Activated CD4-positive, alpha-beta T cell treated with anti-CD3 and anti-CD28 coated beads for 4 hours (primary cell): ENCODE results near the gene GLRX.
A peak's percentile ranks its signal among the peaks of the same experiment; 100 is the strongest.

Experiments used
- DNase-seq, 2 donors: peaks; one replicate each; pipeline ENCODE4 v3.0.0-alpha.2; 2020

The GLRX gene

DNA sequence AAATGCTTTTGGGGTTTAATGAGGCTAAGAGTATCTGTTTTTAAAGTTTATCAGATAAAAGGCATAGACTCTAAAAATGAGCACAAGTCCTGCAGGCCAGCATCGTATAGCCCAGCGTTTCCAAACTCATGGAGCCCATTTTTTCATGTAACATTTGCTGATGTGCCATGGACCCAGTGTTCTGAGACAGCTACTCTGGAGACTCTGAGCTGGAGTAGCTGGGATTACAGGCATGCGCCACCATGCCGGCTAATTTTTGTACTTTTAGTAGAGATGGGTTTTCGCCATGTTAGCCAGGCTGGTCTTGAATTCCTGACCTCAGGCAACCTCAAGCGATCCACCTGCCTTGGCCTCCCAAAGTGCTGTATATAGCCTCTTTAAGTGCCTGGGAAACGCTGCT, 15.8 kb downstream of the GLRX start:
- no peak for DNase-seq

DNA sequence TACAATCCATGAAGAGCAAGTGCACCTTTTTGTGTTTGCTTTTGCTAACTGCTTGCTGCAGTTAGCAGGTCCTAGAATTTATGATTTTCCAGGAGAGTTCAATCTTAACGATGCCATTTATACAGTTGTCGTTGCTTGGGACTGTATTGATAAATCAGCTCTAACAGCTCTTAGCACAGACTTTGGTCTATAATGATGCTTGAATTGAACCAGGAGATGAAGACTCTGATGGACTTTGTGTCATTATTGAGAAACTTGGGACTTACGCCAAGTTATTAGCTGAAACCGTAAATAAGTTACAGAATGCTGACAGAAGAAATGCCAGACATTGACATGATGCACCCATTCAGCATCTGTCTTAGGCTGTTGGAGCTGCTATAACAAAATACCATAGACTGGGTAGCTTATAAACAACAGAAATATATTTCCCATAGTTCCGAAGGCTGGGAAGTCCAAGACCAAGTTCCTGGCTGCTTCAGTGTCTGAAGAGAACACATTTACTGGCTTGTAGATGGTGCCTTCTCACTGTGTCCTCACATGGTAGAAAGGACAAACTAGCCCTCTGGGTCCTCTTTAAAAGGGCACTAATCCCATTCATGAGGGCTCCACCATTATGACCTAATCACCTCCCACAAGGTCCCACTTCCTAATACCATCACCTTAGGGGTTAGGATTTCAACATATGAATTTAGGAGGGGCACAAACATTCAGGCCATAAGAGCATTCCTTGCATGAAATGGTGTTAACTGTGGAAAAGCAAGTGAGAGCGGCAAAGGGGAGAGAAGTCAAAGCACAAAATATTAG, 17.6 kb downstream of the GLRX start:
- DNase-seq = no peak

DNA sequence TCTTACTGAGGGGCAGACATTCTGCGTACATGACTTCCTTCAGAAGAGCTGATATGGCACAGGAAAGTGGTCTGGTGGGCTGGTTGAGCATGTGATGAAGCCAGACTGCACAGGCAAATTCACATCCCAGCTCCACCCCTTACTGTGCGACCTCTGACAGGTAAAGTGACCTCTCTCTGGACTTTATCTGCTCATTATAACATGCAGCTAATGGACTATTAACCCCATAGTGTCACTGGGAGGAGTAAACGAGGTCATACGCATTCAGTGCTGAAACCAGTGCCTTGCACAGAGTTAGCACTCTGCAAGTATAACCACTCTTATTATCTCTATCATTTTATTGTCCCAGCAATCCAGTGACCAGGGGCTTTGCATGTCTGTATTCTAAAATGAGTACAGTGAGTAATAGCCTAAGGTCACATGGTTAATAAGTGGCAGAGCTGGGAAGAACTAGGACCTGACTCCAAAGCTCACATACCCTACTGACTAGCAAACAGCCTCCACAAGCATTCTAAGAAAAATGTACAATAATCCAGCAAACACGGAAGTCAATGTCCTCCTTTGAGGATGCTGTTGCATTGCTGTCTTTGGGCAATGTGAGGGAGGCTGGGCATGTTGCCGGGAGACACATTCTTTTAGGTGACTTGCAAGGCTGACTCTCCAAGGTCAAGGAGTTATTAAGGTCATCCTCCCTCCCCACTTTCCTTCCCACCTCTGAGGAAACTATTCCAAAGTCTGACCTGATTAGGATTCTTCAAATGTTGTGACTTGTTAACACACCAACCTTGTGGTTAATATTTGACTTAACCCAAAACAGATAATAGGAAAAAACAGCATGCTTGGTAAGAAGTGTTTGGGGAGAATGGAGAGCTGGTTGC, 19.0 kb downstream of the GLRX start:
- no peak for DNase-seq

DNA sequence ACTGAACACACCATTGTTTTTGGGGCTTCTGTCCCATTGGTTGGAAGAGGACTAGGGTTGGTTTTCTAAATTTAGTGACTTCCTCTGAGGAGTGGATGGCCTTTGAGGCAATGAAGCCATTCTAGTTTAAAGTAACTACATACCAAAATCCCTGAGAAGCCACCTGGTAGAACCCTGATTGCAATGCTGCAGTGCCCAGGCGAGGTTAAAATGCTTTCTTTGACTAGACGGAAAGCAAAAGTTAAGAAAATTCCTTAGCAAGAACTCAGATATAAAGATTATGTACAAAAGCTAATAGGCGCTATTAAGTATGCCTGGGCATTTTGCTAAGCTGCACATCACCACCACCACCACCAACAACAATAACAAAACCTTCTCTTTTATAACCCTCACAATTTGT, 20.6 kb downstream of the GLRX start:
- DNase-seq = no peak

DNA sequence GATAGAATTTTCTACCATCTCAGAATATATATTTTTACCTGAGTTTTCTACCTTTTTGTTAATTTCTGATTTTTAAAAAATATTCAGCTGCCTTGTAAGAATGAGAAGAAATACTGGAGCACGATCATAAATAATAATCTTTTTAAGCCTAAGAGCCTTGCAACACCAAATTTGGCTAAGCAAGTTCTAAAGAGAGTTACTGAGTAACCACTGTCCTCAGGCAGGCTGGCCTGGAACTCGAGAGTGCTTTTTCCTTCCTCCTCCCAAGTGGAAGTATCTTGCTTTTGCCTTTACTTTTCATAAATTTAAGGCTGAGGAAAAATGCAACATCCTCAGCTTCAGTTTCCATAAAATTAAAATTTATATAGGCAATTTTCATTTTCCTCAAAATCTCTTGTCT, 21.0 kb downstream of the GLRX start:
- DNase-seq = no peak

GRCh38 chr5:95800553-95800952, 22.0 kb downstream of the GLRX start:
- no peak for DNase-seq

GRCh38 chr5:95799191-95799835, 23.2 kb downstream of the GLRX start:
- DNase-seq = no peak

- DNase-seq = no peak
Observed at GRCh38 chr5:95798545-95798944, 24.0 kb downstream of the GLRX start.

DNA sequence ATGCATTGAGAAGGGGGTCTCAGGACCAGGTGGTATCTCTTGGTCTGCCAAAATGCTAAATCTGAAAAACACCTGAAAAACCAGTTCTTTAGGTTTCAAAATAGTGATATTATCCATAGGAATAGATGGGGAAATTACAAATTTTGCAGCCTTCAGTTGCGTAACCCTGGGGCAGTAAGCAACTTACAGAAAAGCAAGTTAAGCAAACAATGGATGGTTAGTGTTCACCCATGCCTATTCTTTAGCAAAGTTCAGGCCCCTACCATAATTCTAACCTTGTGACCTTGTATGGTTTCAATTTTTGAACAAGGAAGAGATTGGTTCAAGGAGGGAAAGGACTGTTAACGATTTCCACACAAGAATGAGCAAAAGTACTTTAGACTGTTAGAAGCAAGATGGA, 24.5 kb downstream of the GLRX start:
- DNase-seq = no peak

DNA sequence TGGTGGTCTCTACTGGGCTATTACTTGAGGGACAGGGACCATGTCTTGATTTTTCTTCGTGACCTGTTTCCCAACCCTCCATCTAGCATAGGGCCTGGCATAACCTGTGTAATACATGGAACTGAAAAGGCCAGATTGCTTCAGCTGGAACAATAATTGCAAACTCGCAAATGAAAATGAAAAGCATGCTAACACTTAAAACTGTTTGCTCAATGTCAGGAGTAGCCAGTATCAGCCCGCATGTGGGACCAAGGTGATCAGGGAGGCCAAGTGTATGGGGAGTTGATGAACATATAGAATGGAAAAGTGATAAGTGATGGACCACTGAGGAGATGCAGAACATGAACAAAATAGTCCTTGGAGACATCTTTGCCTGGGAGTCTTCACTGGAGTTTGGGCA, 25.2 kb downstream of the GLRX start:
- no peak for DNase-seq

- DNase-seq = no peak
Observed at GRCh38 chr5:95794070-95794516, 28.4 kb downstream of the GLRX start.

DNA sequence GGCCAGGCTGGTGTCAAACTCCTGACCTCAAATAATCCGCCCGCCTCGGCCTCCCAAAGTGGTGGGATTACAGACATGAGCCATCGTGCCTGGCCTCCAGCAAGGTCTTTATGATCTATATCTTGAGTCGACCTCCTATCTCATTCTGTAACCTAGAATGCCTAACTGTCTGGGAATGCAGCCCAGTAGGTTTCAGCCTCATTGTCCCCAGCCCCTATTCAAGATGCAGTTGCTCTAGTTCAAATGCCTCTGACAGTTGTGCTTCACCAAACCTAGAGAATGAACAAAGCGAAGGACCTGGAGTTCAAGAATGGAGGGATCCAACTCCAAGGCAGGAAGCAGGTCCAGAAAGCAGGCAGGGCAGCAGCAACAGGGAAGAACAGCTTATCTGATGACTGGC, 30.8 kb downstream of the GLRX start:
- no peak for DNase-seq

DNA sequence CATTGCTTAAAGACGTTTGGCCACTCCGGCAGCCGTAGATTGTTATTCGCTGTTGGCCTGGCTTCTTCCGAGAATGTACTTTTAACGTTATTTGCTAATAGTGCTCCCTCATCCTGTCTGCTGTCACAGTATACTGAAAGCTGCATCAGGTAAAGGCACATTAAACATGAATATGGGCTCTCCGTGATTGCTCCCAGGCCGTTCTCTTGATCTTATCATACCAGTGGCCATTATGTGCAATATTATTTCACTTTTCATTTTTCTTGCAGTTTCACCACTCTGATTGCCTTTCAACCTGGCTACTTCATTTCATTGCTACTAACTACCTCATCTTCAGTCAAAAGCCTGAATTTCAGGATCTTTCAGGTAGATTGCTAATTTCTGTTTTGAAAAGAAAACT, 34.0 kb downstream of the GLRX start:
- no peak for DNase-seq

DNA sequence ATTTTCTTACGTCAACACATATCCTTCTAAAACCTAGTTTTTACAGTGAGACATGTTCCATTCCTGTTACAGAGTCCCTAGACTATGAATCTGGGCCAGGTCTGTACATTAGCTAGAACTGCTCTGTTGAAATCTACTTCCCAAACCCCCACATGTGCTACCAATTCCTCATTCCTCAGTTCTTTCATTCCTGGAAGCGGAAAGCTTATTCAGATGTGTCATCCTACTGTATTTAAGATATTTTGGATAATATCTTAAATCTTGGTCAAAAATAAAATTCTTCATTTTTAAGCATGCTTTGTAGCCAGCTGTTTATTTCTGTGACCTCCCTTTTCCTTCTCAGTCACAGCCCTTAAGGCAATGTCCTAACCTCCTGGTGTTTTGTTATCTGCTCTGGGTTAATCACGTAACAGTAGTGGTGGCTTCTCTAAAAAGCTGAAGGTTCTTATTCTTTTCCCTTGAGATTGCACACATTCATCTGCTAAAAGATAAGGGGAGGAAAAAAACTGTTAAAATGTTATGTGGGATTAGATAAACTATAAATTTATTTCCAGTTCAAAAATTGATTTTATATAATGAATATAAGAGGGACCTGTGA, 35.6 kb downstream of the GLRX start:
- DNase-seq = no peak

GRCh38 chr5:95784514-95785302, 37.8 kb downstream of the GLRX start:
- no peak for DNase-seq

DNA sequence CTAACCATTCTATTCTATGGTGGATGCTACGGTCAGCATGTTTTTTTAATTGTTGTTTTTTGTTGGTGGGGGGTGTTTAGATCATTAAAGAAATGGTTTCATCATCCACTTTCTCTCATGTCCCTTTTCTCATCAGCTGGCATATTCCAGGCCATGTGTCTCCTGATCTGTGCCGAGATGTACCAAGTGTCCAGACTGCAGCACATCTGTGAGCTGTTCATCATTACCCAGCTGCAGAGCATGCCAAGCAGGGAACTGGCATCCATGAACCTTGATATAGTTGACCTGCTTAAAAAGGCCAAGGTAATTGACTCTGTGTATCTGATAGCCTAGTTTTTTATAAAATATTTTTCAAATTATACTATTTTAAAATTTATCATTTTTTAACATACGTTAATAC, 38.9 kb downstream of the GLRX start:
- DNase-seq = no peak

DNA sequence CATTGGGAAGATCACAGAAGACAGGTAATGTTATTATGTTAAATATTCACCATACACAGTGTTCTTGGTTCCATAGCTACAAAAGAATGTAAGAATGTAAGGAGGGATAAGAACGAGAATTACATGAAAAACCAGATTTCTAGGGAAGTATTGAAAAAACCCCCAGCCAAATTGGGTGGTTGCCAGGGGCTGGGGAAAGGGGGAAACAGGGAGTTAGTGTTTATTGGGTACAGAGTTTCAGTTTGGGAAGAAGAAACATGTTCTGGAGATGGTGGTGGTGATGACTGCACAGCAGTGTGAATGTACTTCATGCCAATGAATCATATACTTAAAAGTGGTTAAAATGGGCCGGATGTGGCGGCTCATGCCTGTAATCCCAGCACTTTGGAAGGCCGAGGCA, 40.3 kb downstream of the GLRX start:
- DNase-seq = no peak

GRCh38 chr5:95781101-95781583, 41.4 kb downstream of the GLRX start:
- peak; percentile 72 to 76 for DNase-seq

GRCh38 chr5:95780597-95780996, 41.9 kb downstream of the GLRX start:
- DNase-seq = no peak

DNA sequence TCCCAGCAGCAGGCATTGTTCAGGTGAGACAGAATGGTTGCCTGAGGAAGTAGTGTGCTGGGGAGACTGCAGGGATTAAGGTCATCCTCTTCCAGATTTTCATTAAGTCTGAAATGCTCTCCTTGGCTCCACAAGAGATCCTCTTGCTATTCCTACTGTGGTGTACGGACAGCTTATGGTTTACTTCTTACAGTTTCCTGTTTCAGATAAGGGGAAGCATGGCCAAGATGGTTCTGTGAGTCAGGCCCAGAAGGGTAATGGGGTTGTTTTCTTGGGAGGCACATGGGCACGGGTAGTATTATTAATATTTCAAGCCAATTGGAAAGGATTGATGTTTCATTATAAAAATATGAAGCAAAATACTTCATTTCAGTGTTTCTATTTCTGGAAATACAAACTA, 42.9 kb downstream of the GLRX start:
- DNase-seq = no peak

- no peak for DNase-seq
Observed at GRCh38 chr5:95778713-95779436, 43.7 kb downstream of the GLRX start.

DNA sequence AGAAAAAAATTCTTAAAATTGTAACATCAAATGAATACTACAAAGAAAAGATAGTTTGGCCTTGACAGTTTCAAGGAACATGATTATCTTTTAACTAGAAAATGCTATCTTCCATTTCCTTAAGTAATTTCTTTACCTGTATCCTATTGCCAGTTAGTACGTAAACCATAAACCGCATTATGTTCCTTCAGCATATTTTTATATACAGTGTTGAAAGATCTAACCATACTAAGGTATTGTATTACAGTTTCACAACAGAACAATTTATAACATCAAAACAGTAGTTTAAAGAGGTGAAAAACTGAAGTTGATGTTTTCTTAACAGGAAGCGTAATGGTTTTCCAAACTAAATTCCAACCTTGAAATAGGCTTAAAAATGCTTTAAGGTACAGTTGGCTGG, 45.1 kb downstream of the GLRX start:
- no peak for DNase-seq
